Activated CD8-positive, alpha-beta memory T cell treated with anti-CD3 and anti-CD28 coated beads for 36 hours (primary cell): ENCODE data around the gene PDCD1. TPM values are rescaled to one million over a fixed set of nuclear protein-coding genes. Genes with fewer than 3 reads are reported as not detected.
"Not testable (repeated sequence)": the region's sequence is repeated elsewhere in the genome, so short reads cannot be mapped to it uniquely, and the experiment has no call there.

ENCODE experiments used
- CTCF ChIA-PET: fragments of 350-600 bp; sonication (Branson Sonifier 250); formaldehyde crosslinking; loops from one replicate; lab custom pipeline; 2021; ENCODE audit warnings: antibody characterized with exemption; lab: Charles Lee
- POLR2A ChIA-PET: fragments of 350-600 bp; sonication (Branson Sonifier 250); formaldehyde crosslinking; loops from one replicate; lab custom pipeline; 2021; ENCODE audit warnings: antibody characterized with exemption; lab: Charles Lee
- total RNA-seq, 2 experiments: library from RNA; stranded (reverse); gene quantifications; one replicate each; pipeline ENCODE4 v1.2.3, GENCODE V29; 2021

Gene PDCD1
- total RNA-seq, 2 experiments from 2014 or later = 52.0 to 53.0 TPM

- POLR2A ChIA-PET, CTCF ChIA-PET: not testable (repeated sequence)
These were observed 58.3 kb downstream of the PDCD1 start for GRCh38 chr2:241800198-241800903.

Other genes starting within 250 kb of the PDCD1 start
- gene THAP4, start 221.7 kb downstream of the PDCD1 start, total RNA-seq = 10 to 100 TPM; 57.3 to 57.7 TPM
- 10 to 100 TPM; 85.1 to 85.3 TPM for gene ATG4B, start 221.2 kb downstream of the PDCD1 start, total RNA-seq
- 100 to 1,000 TPM; 129 to 130 TPM for gene DTYMK, start 172.1 kb downstream of the PDCD1 start, total RNA-seq
- gene ING5, start 156.9 kb downstream of the PDCD1 start, total RNA-seq = 10 to 100 TPM; 44.2 to 47.1 TPM
- 10 to 100 TPM; 26.4 to 33.0 TPM for gene D2HGDH, start 124.3 kb downstream of the PDCD1 start, total RNA-seq
- under 1 TPM; 0.21 to 0.25 TPM for gene GAL3ST2, start 82.1 kb downstream of the PDCD1 start, total RNA-seq
- not detected for gene NEU4, start 49.7 kb downstream of the PDCD1 start, total RNA-seq
- gene RTP5, start 10.8 kb upstream of the PDCD1 start, total RNA-seq = under 1 TPM; 0.11 to 0.25 TPM